AG04450 (cell line): Measurements from ENCODE around the gene TMEM61. TPM values are rescaled to one million over a fixed set of nuclear protein-coding genes. Genes with fewer than 3 reads are reported as not detected.
A peak's percentile ranks its signal among the peaks of the same experiment; 100 is the strongest.

ENCODE experiments used
- CTCF ChIA-PET: fragments of 300-600, 350-600 bp; formaldehyde crosslinking; extraction: SDS; loops from one replicate; lab custom pipeline; 2022; ENCODE audit warnings: antibody characterized with exemption, inconsistent platforms; lab: Charles Lee
- POLR2A ChIA-PET: fragments of 350-600 bp; formaldehyde crosslinking; extraction: SDS; loops from one replicate; lab custom pipeline; 2021; ENCODE audit warnings: antibody characterized with exemption, inconsistent platforms; lab: Yijun Ruan, JAX
- DNase-seq: peaks from one replicate; pipeline ENCODE4 v3.0.0-alpha.2; 2011; ENCODE audit warnings: low read depth, low spot score
- H3K27ac ChIP-seq: one replicate; pipeline ENCODE4 v1.5.1; 2012; ENCODE audit warnings: low read depth, low read length, control low read depth
- H3K27me3 ChIP-seq: one replicate; pipeline ENCODE4 v1.6.0; 2012; ENCODE audit warnings: low read length; ENCODE audit not compliant: control insufficient read depth, insufficient read depth
- H3K4me3 ChIP-seq: 2 replicates; pipeline ENCODE4 v1.5.1; 2011; ENCODE audit warnings: mild to moderate bottlenecking, low read depth, low read length, control low read depth
- H3K9me3 ChIP-seq: 2 replicates; pipeline ENCODE4 v1.5.1; 2012; ENCODE audit warnings: low read length; ENCODE audit not compliant: control insufficient read depth, insufficient read depth
- CTCF ChIP-seq: IDR thresholded peaks from 2 replicates; pipeline ENCODE4 v1.5.1; 2011; ENCODE audit warnings: low read depth, low read length, control low read depth, inconsistent platforms
- polyA plus RNA-seq: library from polyadenylated mRNA; depleted of rRNA; stranded (reverse); fragments of >200 nt; gene quantifications from 2 replicates; pipeline ENCODE4 v1.2.3, GENCODE V29; 2011

The TMEM61 gene
- polyA plus RNA-seq, 1 experiment = not detected

- peak; percentile 79 for TF ChIP-seq CTCF
- no peaks in the 10 kb centered on the region; the same call in 1 of the 2 replicates for H3K9me3 ChIP-seq
- H3K4me3 ChIP-seq = peak overlapping the region; percentile 29; the same call in 1 of the 2 replicates
- ChIA-PET POLR2A (interaction anchor here (0.6 to 1.7 kb wide), 4 partner anchors 37 to 1701 kb away, joined by 3 to 11 read pairs (median 6); no protein-coding TSS in a partner anchor), CTCF (interaction anchor here (0.6 to 14.7 kb wide), 31 partner anchors 8 to 1759 kb away, joined by 3 to 360 read pairs (median 5); partner anchors contain the start of gene BSND)
- DNase-seq = peak; percentile 70
- H3K27me3 ChIP-seq = no peaks in the 10 kb centered on the region
- H3K27ac ChIP-seq = no peak overlapping the region
Observed at GRCh38 chr1:54950369-54951163, 29.9 kb upstream of the TMEM61 start.

GRCh38 chr1:54951810-54952226 lies 28.6 kb upstream of the TMEM61 start:
- POLR2A ChIA-PET = no interaction called here

GRCh38 chr1:54952950-54953718 lies 27.3 kb upstream of the TMEM61 start:
- no peak for DNase-seq
- no peaks in the 10 kb centered on the region for H3K27me3 ChIP-seq
- no peak overlapping the region for H3K4me3 ChIP-seq
- CTCF ChIA-PET = interaction anchor here (1.0 to 14.7 kb wide), 3 partner anchors 8 to 65 kb away, joined by 6 to 360 read pairs (median 223); partner anchors contain the start of gene BSND
- POLR2A ChIA-PET = interaction anchor here (0.6 kb wide), 1 partner anchor 10 kb away, joined by 3 read pairs; no protein-coding TSS in a partner anchor
- no peak for TF ChIP-seq CTCF
- H3K9me3 ChIP-seq = peaks cover 3% of the 10 kb centered on the region
- H3K27ac ChIP-seq = no peak overlapping the region

More at GRCh38 chr1:54951810-54952226, 28.6 kb upstream of the TMEM61 start:
- Histone ChIP-seq H3K9me3 (no peaks in the 10 kb centered on the region; the same call in 1 of the 2 replicates), H3K27me3 (no peaks in the 10 kb centered on the region), H3K27ac (no peak overlapping the region), H3K4me3 (no peak overlapping the region)
- no peak for DNase-seq
- CTCF ChIA-PET = interaction anchor here (1.3 to 14.7 kb wide), 8 partner anchors 7 to 66 kb away, joined by 4 to 360 read pairs (median 12); partner anchors contain the start of gene BSND
- no peak for TF ChIP-seq CTCF

GRCh38 chr1:54953846-54954245 lies 26.6 kb upstream of the TMEM61 start:
- no peaks in the 10 kb centered on the region for H3K27me3 ChIP-seq
- H3K4me3 ChIP-seq = no peak overlapping the region
- DNase-seq = no peak
- ChIA-PET CTCF (interaction anchor here (1.0 to 14.7 kb wide), 3 partner anchors 9 to 64 kb away, joined by 6 to 360 read pairs (median 223); partner anchors contain the start of gene BSND), POLR2A (interaction anchor here (0.6 kb wide), 1 partner anchor 11 kb away, joined by 3 read pairs; no protein-coding TSS in a partner anchor)
- H3K27ac ChIP-seq = no peak overlapping the region
- TF ChIP-seq CTCF = no peak
- peaks cover 3% of the 10 kb centered on the region for H3K9me3 ChIP-seq
